GM12891 (cell line): ENCODE data around the gene CADM1.

ENCODE experiments used
- POLR2A ChIP-seq: IDR thresholded peaks from 2 replicates; pipeline ENCODE4 v1.6.1; 2011; ENCODE audit warnings: low read depth, low read length, control low read depth
- POLR2AphosphoS5 ChIP-seq: IDR thresholded peaks from 2 replicates; pipeline ENCODE4 v1.6.1; 2011; ENCODE audit warnings: low read depth, low read length, control low read depth
- POU2F2 ChIP-seq: IDR thresholded peaks from 2 replicates; pipeline ENCODE4 v1.6.1; 2011; ENCODE audit warnings: low read depth, mild to moderate bottlenecking, control low read depth, low read length, moderate library complexity
- SPI1 ChIP-seq: IDR thresholded peaks from 2 replicates; pipeline ENCODE4 v1.6.1; 2011; ENCODE audit warnings: low read depth, low read length, control low read depth
- TAF1 ChIP-seq: IDR thresholded peaks from 2 replicates; pipeline ENCODE4 v1.6.1; 2011; ENCODE audit warnings: low read depth, low read length, control low read depth

- TF ChIP-seq POLR2A (no peak), POU2F2 (no peak), POLR2AphosphoS5 (no peak), TAF1 (no peak), SPI1 (no peak)
These were observed 236.9 kb downstream of the CADM1 start for GRCh38 chr11:115267238-115267781.
